T follicular helper cell (primary cell): ENCODE data around the gene LBHD2.
"Not testable (repeated sequence)": the region's sequence is repeated elsewhere in the genome, so short reads cannot be mapped to it uniquely, and the experiment has no call there.

ENCODE experiments used
- DNase-seq: peaks from one replicate; pipeline ENCODE4 v3.0.0-alpha.2; 2020; ENCODE audit warnings: low read depth
- total RNA-seq, 2 experiments: gene quantifications; one replicate each; lab custom pipeline; 2026; lab: John Stamatoyannopoulos, UW

LBHD2 gene
- total RNA-seq = 0 reads per million in 2 experiments

- DNase-seq = no peak
These were observed at the start of gene LBHD2 for GRCh38 chr14:103084021-103084919. TSS of gene LBHD2 (plus strand) at chr14:103084210. CDS start at chr14:103086013, 1,803 bp downstream.

GRCh38 chr14:103041464-103041863 is 42.5 kb upstream of the LBHD2 start:
- DNase-seq = no peak

GRCh38 chr14:103043257-103044015 is 40.6 kb upstream of the LBHD2 start:
- DNase-seq = no peak

GRCh38 chr14:103045371-103045869 is 38.6 kb upstream of the LBHD2 start:
- no peak for DNase-seq

- not testable (repeated sequence) for DNase-seq
These were observed 36.6 kb upstream of the LBHD2 start for GRCh38 chr14:103047453-103047852.

- DNase-seq = no peak
These were observed 33.1 kb upstream of the LBHD2 start for GRCh38 chr14:103050935-103051334.

GRCh38 chr14:103052407-103052806 is 31.6 kb upstream of the LBHD2 start:
- no peak for DNase-seq

- DNase-seq = no peak
These were observed 28.3 kb upstream of the LBHD2 start for GRCh38 chr14:103055695-103056094.

- no peak for DNase-seq
These were observed 27.5 kb upstream of the LBHD2 start for GRCh38 chr14:103056322-103057027.

GRCh38 chr14:103057028-103057371 is 27.0 kb upstream of the LBHD2 start:
- DNase-seq = no peak

- peak; percentile 38 for DNase-seq
These were observed 26.4 kb upstream of the LBHD2 start, which contains the start of gene CDC42BPB for GRCh38 chr14:103057372-103058163. TSS of gene CDC42BPB (minus strand) at chr14:103057549. CDS start at chr14:103057173, 376 bp downstream.

- DNase-seq = no peak
These were observed 25.6 kb upstream of the LBHD2 start for GRCh38 chr14:103058164-103059055.

- DNase-seq = no peak
These were observed 24.5 kb upstream of the LBHD2 start for GRCh38 chr14:103059556-103059955.

GRCh38 chr14:103061482-103061976 is 22.5 kb upstream of the LBHD2 start:
- no peak for DNase-seq

- no peak for DNase-seq
These were observed 19.6 kb upstream of the LBHD2 start for GRCh38 chr14:103064436-103064835.

GRCh38 chr14:103064978-103065377 is 19.0 kb upstream of the LBHD2 start:
- DNase-seq = no peak

GRCh38 chr14:103065861-103066260 is 18.1 kb upstream of the LBHD2 start:
- DNase-seq = no peak

GRCh38 chr14:103066399-103066798 is 17.6 kb upstream of the LBHD2 start:
- no peak for DNase-seq

- no peak for DNase-seq
These were observed 16.6 kb upstream of the LBHD2 start for GRCh38 chr14:103067231-103067954.
